Smooth muscle cell (in vitro differentiated cells): Measurements from ENCODE around the gene UTP25. TPM values are rescaled to one million over a fixed set of nuclear protein-coding genes. Genes with fewer than 3 reads are reported as not detected.

Experiments
- DNase-seq: peaks from one replicate; lab custom pipeline; 2025; ENCODE audit not compliant: unreplicated experiment; lab: John Stamatoyannopoulos, UW
- H2AFZ ChIP-seq: fragments of 200-600 bp; sonication (generic); 2 replicates; pipeline ENCODE4 v1.6.0; 2016; ENCODE audit warnings: antibody characterized with exemption, low read depth, mild to moderate bottlenecking
- H3F3A ChIP-seq: fragments of 200-600 bp; sonication (generic); 2 replicates; pipeline ENCODE4 v1.6.0; 2017; ENCODE audit warnings: antibody characterized with exemption, low read depth
- H3K27ac ChIP-seq: fragments of 200-600 bp; sonication (generic); 2 replicates; pipeline ENCODE4 v1.5.1; 2016; ENCODE audit warnings: low read depth, mild to moderate bottlenecking
- H3K27me3 ChIP-seq: fragments of 200-600 bp; sonication (generic); 2 replicates; pipeline ENCODE4 v1.6.1; 2016; ENCODE audit warnings: low read depth, mild to moderate bottlenecking
- H3K36me3 ChIP-seq: fragments of 200-600 bp; sonication (generic); 2 replicates; pipeline ENCODE4 v1.5.1; 2016; ENCODE audit warnings: low read depth
- H3K4me1 ChIP-seq: fragments of 200-600 bp; sonication (generic); 2 replicates; pipeline ENCODE4 v1.5.1; 2016; ENCODE audit warnings: low read depth
- H3K4me2 ChIP-seq: fragments of 200-600 bp; sonication (generic); 2 replicates; pipeline ENCODE4 v1.6.0; 2016; ENCODE audit warnings: mild to moderate bottlenecking
- H3K4me3 ChIP-seq: fragments of 200-600 bp; sonication (generic); 2 replicates; pipeline ENCODE4 v1.5.1; 2016; ENCODE audit warnings: mild to moderate bottlenecking
- H3K79me2 ChIP-seq: fragments of 200-600 bp; sonication (generic); 2 replicates; pipeline ENCODE4 v1.6.0; 2016; ENCODE audit warnings: low read depth, mild to moderate bottlenecking
- H3K9ac ChIP-seq: fragments of 200-600 bp; sonication (generic); 2 replicates; pipeline ENCODE4 v1.6.0; 2016; ENCODE audit warnings: low read depth
- H3K9me3 ChIP-seq: fragments of 200-600 bp; sonication (generic); replicated peaks from 2 replicates; pipeline ENCODE4 v1.5.1; 2016; ENCODE audit warnings: low read depth
- H4K20me1 ChIP-seq: fragments of 200-600 bp; sonication (generic); 2 replicates; pipeline ENCODE4 v1.6.0; 2016; ENCODE audit warnings: low read depth
- WGBS: methylation state at CpG from one replicate; pipeline ENCODE4 v1.1.7; 2016; ENCODE audit warnings: low lambda C conversion rate; 5-methylcytosine and 5-hydroxymethylcytosine counted together
- polyA plus RNA-seq: library from polyadenylated mRNA; unstranded; fragments of >200 nt; fragmentation: Nextera tagmentation; extraction: Ambion mirVana; gene quantifications from 2 replicates; pipeline ENCODE4 v1.2.1, GENCODE V29; 2016
- total RNA-seq: library from RNA; depleted of rRNA; stranded (reverse); fragments of >200 nt; gene quantifications from 2 replicates; pipeline ENCODE4 v1.2.3, GENCODE V29; 2014
- TF ChIP-seq, protein P1 (sequence below): fragments of 200-600 bp; sonication (generic); IDR thresholded peaks from 2 replicates; pipeline ENCODE4 v1.5.1; 2017; ENCODE audit warnings: borderline replicate concordance, mild to moderate bottlenecking, antibody characterized with exemption; ENCODE audit not compliant: insufficient read depth, poor library complexity, severe bottlenecking

UTP25 gene
- total and polyA plus RNA-seq, 2 experiments from 2014 or later, result 2.9 to 6.2 TPM

- no peaks in the 10 kb centered on the region for H3K79me2 ChIP-seq
- no peak for DNase-seq
- 96% methylated on average over 5 of the region's 5 CpGs for WGBS
- H3F3A ChIP-seq, result no peaks in the 10 kb centered on the region
- no peak overlapping the region for H3K4me3 ChIP-seq
- no peaks in the 10 kb centered on the region for H3K9me3 ChIP-seq
- no peak overlapping the region for H3K4me2 ChIP-seq
- H4K20me1 ChIP-seq, result no peaks in the 10 kb centered on the region
- H3K27me3 ChIP-seq, result no peaks in the 10 kb centered on the region
- H3K4me1 ChIP-seq, result no peaks in the 10 kb centered on the region
- H2AFZ ChIP-seq, result no peak overlapping the region
- H3K27ac ChIP-seq, result no peak overlapping the region
- H3K9ac ChIP-seq, result no peak overlapping the region
- TF ChIP-seq, protein P1, sequence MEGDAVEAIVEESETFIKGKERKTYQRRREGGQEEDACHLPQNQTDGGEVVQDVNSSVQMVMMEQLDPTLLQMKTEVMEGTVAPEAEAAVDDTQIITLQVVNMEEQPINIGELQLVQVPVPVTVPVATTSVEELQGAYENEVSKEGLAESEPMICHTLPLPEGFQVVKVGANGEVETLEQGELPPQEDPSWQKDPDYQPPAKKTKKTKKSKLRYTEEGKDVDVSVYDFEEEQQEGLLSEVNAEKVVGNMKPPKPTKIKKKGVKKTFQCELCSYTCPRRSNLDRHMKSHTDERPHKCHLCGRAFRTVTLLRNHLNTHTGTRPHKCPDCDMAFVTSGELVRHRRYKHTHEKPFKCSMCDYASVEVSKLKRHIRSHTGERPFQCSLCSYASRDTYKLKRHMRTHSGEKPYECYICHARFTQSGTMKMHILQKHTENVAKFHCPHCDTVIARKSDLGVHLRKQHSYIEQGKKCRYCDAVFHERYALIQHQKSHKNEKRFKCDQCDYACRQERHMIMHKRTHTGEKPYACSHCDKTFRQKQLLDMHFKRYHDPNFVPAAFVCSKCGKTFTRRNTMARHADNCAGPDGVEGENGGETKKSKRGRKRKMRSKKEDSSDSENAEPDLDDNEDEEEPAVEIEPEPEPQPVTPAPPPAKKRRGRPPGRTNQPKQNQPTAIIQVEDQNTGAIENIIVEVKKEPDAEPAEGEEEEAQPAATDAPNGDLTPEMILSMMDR, result no peak
- H3K36me3 ChIP-seq, result peaks cover 5% of the 10 kb centered on the region
Measured at GRCh38 chr1:209855623-209856022, 27.9 kb downstream of the UTP25 start.

- WGBS, result 97% methylated on average over 34 of the region's 41 CpGs
- H3K9ac ChIP-seq, result no peak overlapping the region
- peaks cover 28% of the 10 kb centered on the region for H3K27me3 ChIP-seq
Measured at GRCh38 chr1:209858561-209859103, 30.9 kb downstream of the UTP25 start.

DNA sequence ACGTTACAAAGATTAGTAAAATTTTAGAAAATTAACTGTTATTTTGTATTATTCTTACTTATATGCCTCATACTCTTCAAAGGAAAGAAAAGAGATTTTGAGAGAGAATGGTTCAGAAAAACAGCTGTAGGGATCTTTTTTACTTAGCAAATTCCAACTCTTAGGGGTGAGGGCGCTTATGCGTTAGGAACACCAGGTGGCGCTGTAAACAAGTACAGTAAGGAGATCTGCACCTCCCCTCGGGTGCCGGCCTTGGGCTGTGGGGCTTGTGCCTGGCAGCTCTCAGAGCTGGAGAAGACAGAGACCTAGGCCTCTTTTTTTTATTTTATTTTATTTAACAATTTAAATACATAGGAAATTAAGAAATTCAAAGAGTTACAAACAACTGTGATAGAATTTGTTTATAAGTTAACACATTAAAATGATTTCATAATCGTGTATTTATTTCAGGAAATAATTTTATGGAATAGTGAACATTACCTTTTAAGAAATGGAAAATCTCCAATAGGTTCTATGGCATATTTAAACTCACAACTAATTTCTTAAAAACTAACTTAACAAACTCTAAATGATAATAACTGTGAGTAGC lies 32.6 kb downstream of the UTP25 start:
- no peaks in the 10 kb centered on the region for H4K20me1 ChIP-seq
- DNase-seq, result peak; percentile 20
- no peaks in the 10 kb centered on the region for H3K79me2 ChIP-seq
- H3K9me3 ChIP-seq, result no peaks in the 10 kb centered on the region
- peaks cover 9% of the 10 kb centered on the region for H3K4me1 ChIP-seq
- WGBS, result 15% methylated on average over 7 of the region's 7 CpGs
- H3K4me3 ChIP-seq, result no peak overlapping the region
- TF ChIP-seq, protein P1, result peak; percentile 96
- H3K9ac ChIP-seq, result no peak overlapping the region
- no peaks in the 10 kb centered on the region for H3F3A ChIP-seq
- no peak overlapping the region for H3K4me2 ChIP-seq
- no peak overlapping the region for H2AFZ ChIP-seq
- H3K27me3 ChIP-seq, result peaks cover 28% of the 10 kb centered on the region
- no peak overlapping the region for H3K27ac ChIP-seq
- H3K36me3 ChIP-seq, result no peaks in the 10 kb centered on the region

More at GRCh38 chr1:209858561-209859103, 30.9 kb downstream of the UTP25 start:
- Histone ChIP-seq H4K20me1 (no peaks in the 10 kb centered on the region), H2AFZ (no peak overlapping the region), H3K9me3 (no peaks in the 10 kb centered on the region), H3K27ac (no peak overlapping the region), H3K79me2 (no peaks in the 10 kb centered on the region), H3F3A (no peaks in the 10 kb centered on the region), H3K4me1 (peaks cover 9% of the 10 kb centered on the region), H3K36me3 (no peaks in the 10 kb centered on the region), H3K4me3 (no peak overlapping the region), H3K4me2 (no peak overlapping the region)
- TF ChIP-seq, protein P1, result no peak
- no peak for DNase-seq

GRCh38 chr1:209861242-209861641 lies 33.5 kb downstream of the UTP25 start:
- Histone ChIP-seq H2AFZ (no peak overlapping the region), H3K9ac (no peak overlapping the region), H3K79me2 (no peaks in the 10 kb centered on the region), H3K36me3 (no peaks in the 10 kb centered on the region), H3K9me3 (no peaks in the 10 kb centered on the region), H3F3A (no peaks in the 10 kb centered on the region), H3K27ac (no peak overlapping the region), H3K4me1 (peaks cover 9% of the 10 kb centered on the region), H3K4me3 (no peak overlapping the region), H4K20me1 (no peaks in the 10 kb centered on the region), H3K27me3 (peaks cover 28% of the 10 kb centered on the region), H3K4me2 (no peak overlapping the region)
- TF ChIP-seq, protein P1, result no peak
- no peak for DNase-seq
- WGBS, result 85% methylated on average over 2 of the region's 2 CpGs
